Measurements from ENCODE around the gene SVBP.
"Not testable (repeated sequence)": the region's sequence is repeated elsewhere in the genome, so short reads cannot be mapped to it uniquely, and the experiment has no call there.

Gene SVBP

GRCh38 chr1:42816585-42817439, at the start of gene SVBP, which contains the start of gene ERMAP:
SVBP (minus strand) TSS chr1:42817397; CDS start chr1:42816544, 853 bp downstream.
ERMAP (plus strand) TSS chr1:42817122; CDS start chr1:42830449, 13,327 bp downstream.
- peak; percentile 94 to 96 for DNase-seq

GRCh38 chr1:42866549-42866948, 49.4 kb upstream of the SVBP start:
- no peak for DNase-seq

GRCh38 chr1:42861014-42861399, 43.8 kb upstream of the SVBP start:
- DNase-seq: no peak

- DNase-seq: no peak
These were observed 43.3 kb upstream of the SVBP start for GRCh38 chr1:42860339-42861013.

GRCh38 chr1:42859366-42859765, 42.2 kb upstream of the SVBP start:
- not testable (repeated sequence) for DNase-seq

- not testable (repeated sequence) for DNase-seq
These were observed 39.4 kb upstream of the SVBP start for GRCh38 chr1:42856554-42856953.

- no peak for DNase-seq
These were observed 36.1 kb upstream of the SVBP start for GRCh38 chr1:42853116-42853884.

- DNase-seq: no peak
These were observed 35.4 kb upstream of the SVBP start for GRCh38 chr1:42852608-42852980.

GRCh38 chr1:42851960-42852607, 34.9 kb upstream of the SVBP start:
- DNase-seq: no peak

GRCh38 chr1:42851420-42851819, 34.2 kb upstream of the SVBP start:
- DNase-seq: no peak

- DNase-seq: no peak
These were observed 32.7 kb upstream of the SVBP start for GRCh38 chr1:42849944-42850343.

- DNase-seq: no peak
These were observed 31.8 kb upstream of the SVBP start for GRCh38 chr1:42848823-42849537.

- DNase-seq: peak; percentile 20 to 24
These were observed 30.7 kb upstream of the SVBP start for GRCh38 chr1:42847721-42848460.

- DNase-seq: peak in 1 of 2 experiments; percentile 31
These were observed 30.0 kb upstream of the SVBP start for GRCh38 chr1:42847111-42847595.

- peak; percentile 88 to 89 for DNase-seq
These were observed 29.3 kb upstream of the SVBP start, which contains the start of gene ZNF691 for GRCh38 chr1:42846257-42847110. ZNF691 (plus strand) TSS chr1:42846613; CDS start chr1:42849659, 3,046 bp downstream.

GRCh38 chr1:42845866-42846256, 28.7 kb upstream of the SVBP start:
- DNase-seq: no peak

- DNase-seq: no peak
These were observed 28.0 kb upstream of the SVBP start for GRCh38 chr1:42845193-42845592.

- DNase-seq: peak in 1 of 2 experiments; percentile 28
These were observed 27.5 kb upstream of the SVBP start for GRCh38 chr1:42844592-42845140.

GRCh38 chr1:42841440-42842147, 24.4 kb upstream of the SVBP start:
- DNase-seq: no peak

All from activated T-cell treated with anti-CD3 and anti-CD28 coated beads, Interleukin-2, amount 50 U/mL, for 48 hours (primary cell).